Stomach smooth muscle (tissue), 2 donors: ENCODE results near the gene PIK3R5.

Source experiments
- H3K27ac ChIP-seq: one replicate; pipeline ENCODE4 v1.7.0; 2013; ENCODE audit warnings: mild to moderate bottlenecking, low read length, inconsistent platforms
- H3K27me3 ChIP-seq, 2 donors: one replicate each; pipeline ENCODE4 v1.7.0; 2013; ENCODE audit warnings: low read length in 2 of 2; ENCODE audit not compliant: insufficient read depth in 2 of 2, control insufficient read depth in 1 of 2
- H3K36me3 ChIP-seq, 2 donors: one replicate each; pipeline ENCODE4 v1.7.0; 2013; ENCODE audit warnings: low read length in 2 of 2; ENCODE audit not compliant: control insufficient read depth in 2 of 2, insufficient read depth in 2 of 2
- H3K4me1 ChIP-seq: one replicate; pipeline ENCODE4 v1.7.0; 2013; ENCODE audit warnings: low read length; ENCODE audit not compliant: control insufficient read depth, insufficient read depth
- H3K4me3 ChIP-seq, 2 donors: one replicate each; pipeline ENCODE4 v1.7.0; 2013; ENCODE audit warnings: low read length in 2 of 2
- H3K9ac ChIP-seq, 2 donors: one replicate each; pipeline ENCODE4 v1.7.0; 2013; ENCODE audit warnings: low read length in 2 of 2, mild to moderate bottlenecking in 1 of 2
- H3K9me3 ChIP-seq, 2 donors: one replicate each; pipeline ENCODE4 v1.7.0; 2013; ENCODE audit warnings: low read length in 2 of 2; ENCODE audit not compliant: control insufficient read depth in 2 of 2
- donor health status: healthy.
- donor health status: Pancreatic carcinoma.

PIK3R5 gene

GRCh38 chr17:8873801-8874715 is 91.4 kb downstream of the PIK3R5 start:
- H3K27ac ChIP-seq, result no peak overlapping the region
- no peaks in the 10 kb centered on the region for H3K4me1 ChIP-seq
- H3K9ac ChIP-seq, result no peak overlapping the region
- no peaks in the 10 kb centered on the region for H3K36me3 ChIP-seq
- peaks cover 19 to 20% of the 10 kb centered on the region in 2 donors for H3K27me3 ChIP-seq
- peaks cover 0 to 4% of the 10 kb centered on the region in 2 donors for H3K9me3 ChIP-seq
- no peak overlapping the region for H3K4me3 ChIP-seq

- H3K27ac ChIP-seq, result no peak overlapping the region
- H3K27me3 ChIP-seq, result peaks cover 19 to 22% of the 10 kb centered on the region in 2 donors
- H3K9ac ChIP-seq, result no peak overlapping the region
- no peaks in the 10 kb centered on the region for H3K36me3 ChIP-seq
- no peak overlapping the region for H3K4me3 ChIP-seq
- no peaks in the 10 kb centered on the region for H3K4me1 ChIP-seq
- peaks cover 0 to 4% of the 10 kb centered on the region in 2 donors for H3K9me3 ChIP-seq
These were observed 92.6 kb downstream of the PIK3R5 start for GRCh38 chr17:8872705-8873435.

- no peak overlapping the region for H3K4me3 ChIP-seq
- peaks cover 0 to 4% of the 10 kb centered on the region in 2 donors for H3K9me3 ChIP-seq
- peaks cover 19 to 24% of the 10 kb centered on the region in 2 donors for H3K27me3 ChIP-seq
- no peaks in the 10 kb centered on the region for H3K4me1 ChIP-seq
- H3K9ac ChIP-seq, result no peak overlapping the region
- H3K27ac ChIP-seq, result no peak overlapping the region
- H3K36me3 ChIP-seq, result no peaks in the 10 kb centered on the region
These were observed 93.3 kb downstream of the PIK3R5 start for GRCh38 chr17:8872036-8872704.

GRCh38 chr17:8871081-8871581 is 94.4 kb downstream of the PIK3R5 start:
- peaks cover 0 to 4% of the 10 kb centered on the region in 2 donors for H3K9me3 ChIP-seq

GRCh38 chr17:8870406-8871040 is 95.0 kb downstream of the PIK3R5 start:
- Histone ChIP-seq H3K27ac (no peak overlapping the region), H3K4me3 (no peak overlapping the region), H3K4me1 (no peaks in the 10 kb centered on the region), H3K27me3 (peaks cover 19 to 26% of the 10 kb centered on the region in 2 donors), H3K9me3 (peaks cover 0 to 4% of the 10 kb centered on the region in 2 donors), H3K36me3 (no peaks in the 10 kb centered on the region), H3K9ac (no peak overlapping the region)

More at GRCh38 chr17:8871081-8871581, 94.4 kb downstream of the PIK3R5 start:
- H3K4me3 ChIP-seq, result no peak overlapping the region
- peaks cover 19 to 28% of the 10 kb centered on the region in 2 donors for H3K27me3 ChIP-seq
- H3K27ac ChIP-seq, result no peak overlapping the region
- no peaks in the 10 kb centered on the region for H3K4me1 ChIP-seq
- no peak overlapping the region for H3K9ac ChIP-seq
- H3K36me3 ChIP-seq, result no peaks in the 10 kb centered on the region

- H3K9ac ChIP-seq, result no peak overlapping the region
These were observed 96.2 kb downstream of the PIK3R5 start for GRCh38 chr17:8869114-8869815.

GRCh38 chr17:8868529-8868951 is 97.0 kb downstream of the PIK3R5 start:
- H3K4me1 ChIP-seq, result no peaks in the 10 kb centered on the region
- H3K36me3 ChIP-seq, result no peaks in the 10 kb centered on the region

More at GRCh38 chr17:8869114-8869815, 96.2 kb downstream of the PIK3R5 start:
- Histone ChIP-seq H3K27ac (no peak overlapping the region), H3K9me3 (peaks cover 0 to 4% of the 10 kb centered on the region in 2 donors), H3K36me3 (no peaks in the 10 kb centered on the region), H3K4me1 (no peaks in the 10 kb centered on the region), H3K4me3 (no peak overlapping the region), H3K27me3 (peaks cover 16 to 24% of the 10 kb centered on the region in 2 donors)

GRCh38 chr17:8868092-8868491 is 97.4 kb downstream of the PIK3R5 start:
- Histone ChIP-seq H3K27me3 (peaks cover 7 to 15% of the 10 kb centered on the region in 2 donors), H3K9ac (no peak overlapping the region), H3K27ac (no peak overlapping the region), H3K36me3 (no peaks in the 10 kb centered on the region), H3K4me1 (no peaks in the 10 kb centered on the region), H3K4me3 (no peak overlapping the region), H3K9me3 (peaks cover 0 to 4% of the 10 kb centered on the region in 2 donors)

More at GRCh38 chr17:8868529-8868951, 97.0 kb downstream of the PIK3R5 start:
- Histone ChIP-seq H3K9me3 (peaks cover 0 to 4% of the 10 kb centered on the region in 2 donors), H3K27me3 (peaks cover 11 to 19% of the 10 kb centered on the region in 2 donors), H3K4me3 (no peak overlapping the region), H3K27ac (no peak overlapping the region), H3K9ac (no peak overlapping the region)

GRCh38 chr17:8867361-8867981 is 98.0 kb downstream of the PIK3R5 start, which contains the start of gene PIK3R6:
PIK3R6 (minus strand) TSS chr17:8867674; CDS start chr17:8849794, 17,880 bp downstream.
- Histone ChIP-seq H3K27me3 (peaks cover under 1 to 12% of the 10 kb centered on the region in 2 donors), H3K27ac (no peak within 1 kb of the TSS), H3K4me1 (no peaks in the 10 kb centered on the region), H3K36me3 (no peaks in the 10 kb centered on the region), H3K9ac (no peak within 1 kb of the TSS), H3K9me3 (peaks cover 0 to 4% of the 10 kb centered on the region in 2 donors), H3K4me3 (no peak within 1 kb of the TSS)
